HepG2 (cell line): ENCODE measurements around the gene RABGGTA. TPM values are rescaled to one million over a fixed set of nuclear protein-coding genes. Genes with fewer than 3 reads are reported as not detected.

Experiments used
- ARID5B ChIP-seq: IDR thresholded peaks from 2 replicates; pipeline ENCODE4 v1.4.0; 2020; ENCODE audit warnings: mild to moderate bottlenecking, missing genetic modification reagents
- ARNTL ChIP-seq: sonication (generic); formaldehyde crosslinking; IDR thresholded peaks from 2 replicates; pipeline ENCODE4 v1.4.0; 2020; ENCODE audit warnings: mild to moderate bottlenecking, missing genetic modification reagents
- ATF6 ChIP-seq: sonication (generic); formaldehyde crosslinking; conservative IDR thresholded peaks from 2 replicates; pipeline ENCODE4 v1.4.0; 2020; ENCODE audit warnings: missing genetic modification reagents
- ATRX ChIP-seq: sonication (generic); formaldehyde crosslinking; IDR thresholded peaks from 2 replicates; pipeline ENCODE4 v1.4.0; 2020; ENCODE audit warnings: missing genetic modification reagents, borderline replicate concordance
- FLYWCH1 ChIP-seq: sonication (generic); formaldehyde crosslinking; IDR thresholded peaks from 2 replicates; pipeline ENCODE4 v1.8.1; 2023; ENCODE audit warnings: mild to moderate bottlenecking, missing genetic modification reagents
- MATR3 ChIP-seq: sonication (generic); formaldehyde crosslinking; IDR thresholded peaks from 2 replicates; pipeline ENCODE4 v1.4.0; 2020; ENCODE audit warnings: missing genetic modification reagents
- MXD4 ChIP-seq: IDR thresholded peaks from 2 replicates; pipeline ENCODE4 v1.6.1; 2016; ENCODE audit warnings: mild to moderate bottlenecking, missing biosample characterization, missing genetic modification reagents
- MXI1 ChIP-seq: IDR thresholded peaks from 3 replicates; pipeline ENCODE4 v1.6.1; 2012; ENCODE audit warnings: low read depth, low read length, inconsistent platforms, borderline replicate concordance
- NFYC ChIP-seq: IDR thresholded peaks from 2 replicates; pipeline ENCODE4 v1.6.1; 2016; ENCODE audit warnings: missing genetic modification reagents, missing compliant biosample characterization
- NR2C2 ChIP-seq: sonication (generic); formaldehyde crosslinking; IDR thresholded peaks from 2 replicates; pipeline ENCODE4 v1.4.0; 2020; ENCODE audit warnings: missing genetic modification reagents, mild to moderate bottlenecking, moderate library complexity, borderline replicate concordance
- POLR2G ChIP-seq: fragments of 200-400 bp; formaldehyde crosslinking; IDR thresholded peaks from 2 replicates; pipeline ENCODE4 v1.6.1; 2018; ENCODE audit warnings: mild to moderate bottlenecking, low read depth, low read length, moderate library complexity
- ZFP36 ChIP-seq: fragments of 150-350 bp; IDR thresholded peaks from 2 replicates; pipeline ENCODE4 v1.6.1; 2018; ENCODE audit warnings: borderline replicate concordance, low read length, low read depth; ENCODE audit not compliant: partially characterized antibody
- ZFP36L2 ChIP-seq: sonication (generic); formaldehyde crosslinking; IDR thresholded peaks from 2 replicates; pipeline ENCODE4 v1.4.0; 2020; ENCODE audit warnings: missing genetic modification reagents
- ZNF292 ChIP-seq: sonication (generic); formaldehyde crosslinking; IDR thresholded peaks from 2 replicates; pipeline ENCODE4 v1.8.1; 2022; ENCODE audit warnings: mild to moderate bottlenecking, low read depth, missing genetic modification reagents, borderline replicate concordance
- ZNF530 ChIP-seq: sonication (generic); formaldehyde crosslinking; IDR thresholded peaks from 2 replicates; pipeline ENCODE4 v1.5.0; 2020; ENCODE audit warnings: low read depth, mild to moderate bottlenecking, missing genetic modification reagents
- ZNF687 ChIP-seq: sonication (generic); formaldehyde crosslinking; IDR thresholded peaks from 2 replicates; pipeline ENCODE4 v1.5.1; 2020; ENCODE audit warnings: mild to moderate bottlenecking, missing genetic modification reagents, moderate library complexity
- ZNF737 ChIP-seq: sonication (generic); formaldehyde crosslinking; IDR thresholded peaks from 2 replicates; pipeline ENCODE4 v1.5.0; 2020; ENCODE audit warnings: missing genetic modification reagents, mild to moderate bottlenecking, borderline replicate concordance
- ZSCAN20 ChIP-seq: sonication (generic); formaldehyde crosslinking; IDR thresholded peaks from 2 replicates; pipeline ENCODE4 v1.4.0; 2020; ENCODE audit warnings: missing genetic modification reagents, mild to moderate bottlenecking, borderline replicate concordance
- polyA plus RNA-seq, 8 experiments: library from polyadenylated mRNA; depleted of rRNA in 3 of 8; stranded (reverse) in 7 of 8; unstranded in 1 of 8; fragments of >200 nt; fragmentation: Illumina TruSeq in 4 of 8; extraction: Trizol in 4 of 8; gene quantifications; 2 replicates each; pipeline versions ENCODE4 v1.2.1 to v1.2.3, GENCODE V29; 2011 to 2016; ENCODE audit warnings: low read depth in 4 of 8, missing spikeins in 1 of 8, mixed read lengths in 1 of 8; ENCODE audit not compliant: insufficient read depth in 1 of 8
- total RNA-seq, 5 experiments: library from RNA; depleted of rRNA; stranded (reverse); fragments of >200 nt; fragmentation: Illumina TruSeq; extraction: Trizol; gene quantifications; 2 replicates each; pipeline ENCODE4 v1.2.3, GENCODE V29; 2016; ENCODE audit warnings: low read depth in 1 of 5

RABGGTA gene
- total and polyA plus RNA-seq, 2 of the 13 experiments (the other 11 are each of a cell fraction or from before 2014, with no cell fraction given), result 57.9 to 90.8 TPM

GRCh38 chr14:24296341-24297157 lies 25.2 kb upstream of the RABGGTA start (continued):
- TF ChIP-seq ZFP36 (no peak), FLYWCH1 (CRISPR knock-in tag) (no peak), ZNF292 (no peak), MXI1 (no peak; the same call in 2 of the 3 replicates), ARNTL (CRISPR knock-in tag) (no peak), MATR3 (CRISPR knock-in tag) (0 out of 2 replicates have a peak, but pooled peaks have one; percentile 83), ZFP36L2 (no peak), MXD4 (CRISPR knock-in tag) (peak; percentile 65; the same call in 1 of the 2 replicates), ATF6 (CRISPR knock-in tag) (0 out of 2 replicates have a peak, but pooled peaks have one; percentile 77), ZSCAN20 (CRISPR knock-in tag) (no peak), ZNF687 (CRISPR knock-in tag) (peak; percentile 60), NFYC (CRISPR knock-in tag) (peak; percentile 26; the same call in 1 of the 2 replicates), NR2C2 (CRISPR knock-in tag) (peak; percentile 30; the same call in 1 of the 2 replicates), POLR2G (0 out of 2 replicates have a peak, but pooled peaks have one; percentile 34), ZNF737 (peak; percentile 64; the same call in 1 of the 2 replicates), ARID5B (peak; percentile 55; the same call in 1 of the 2 replicates), ZNF530 (no peak), ATRX (0 out of 2 replicates have a peak, but pooled peaks have one; percentile 67)
